NCI-H2081 (cell line): ENCODE data around the gene PDCD4.

Experiments
- DNase-seq, 2 experiments: peaks; one replicate each; lab custom pipeline; 2025; lab: John Stamatoyannopoulos, UW

Gene PDCD4

GRCh38 chr10:110842326-110842904 is 29.3 kb upstream of the PDCD4 start:
- DNase-seq, result no peak

GRCh38 chr10:110843031-110843430 is 28.7 kb upstream of the PDCD4 start:
- no peak for DNase-seq

GRCh38 chr10:110843796-110844616 is 27.7 kb upstream of the PDCD4 start:
- DNase-seq, result no peak

- DNase-seq, result no peak
These were observed 27.2 kb upstream of the PDCD4 start for GRCh38 chr10:110844617-110844881.

- DNase-seq, result no peak
These were observed 26.5 kb upstream of the PDCD4 start for GRCh38 chr10:110845192-110845755.

- DNase-seq, result no peak
These were observed 25.7 kb upstream of the PDCD4 start for GRCh38 chr10:110845756-110846620.

GRCh38 chr10:110847374-110847773 is 24.4 kb upstream of the PDCD4 start:
- no peak for DNase-seq

- no peak for DNase-seq
These were observed 23.6 kb upstream of the PDCD4 start for GRCh38 chr10:110848106-110848505.

GRCh38 chr10:110850099-110850498 is 21.6 kb upstream of the PDCD4 start:
- DNase-seq, result no peak

GRCh38 chr10:110851020-110851612 is 20.6 kb upstream of the PDCD4 start:
- DNase-seq, result no peak

- no peak for DNase-seq
These were observed 19.4 kb upstream of the PDCD4 start for GRCh38 chr10:110852255-110852896.

- DNase-seq, result no peak
These were observed 18.8 kb upstream of the PDCD4 start for GRCh38 chr10:110852947-110853346.

GRCh38 chr10:110853921-110854605 is 17.7 kb upstream of the PDCD4 start:
- DNase-seq, result no peak

GRCh38 chr10:110857265-110858171 is 14.2 kb upstream of the PDCD4 start:
- peak; percentile 17 to 43 for DNase-seq

GRCh38 chr10:110858297-110858934 is 13.3 kb upstream of the PDCD4 start:
- no peak for DNase-seq

GRCh38 chr10:110859206-110859972 is 12.3 kb upstream of the PDCD4 start:
- DNase-seq, result no peak

GRCh38 chr10:110859973-110860376 is 11.8 kb upstream of the PDCD4 start:
- DNase-seq, result no peak

GRCh38 chr10:110860576-110861241 is 11.0 kb upstream of the PDCD4 start:
- DNase-seq, result no peak
